Measurements from ENCODE around the gene MYOD1. TPM values are rescaled to one million over a fixed set of nuclear protein-coding genes. Genes with fewer than 3 reads are reported as not detected.
A peak's percentile ranks its signal among the peaks of the same experiment; 100 is the strongest.

Gene MYOD1
- total RNA-seq, 1 experiment from 2014 or later = not detected

DNA sequence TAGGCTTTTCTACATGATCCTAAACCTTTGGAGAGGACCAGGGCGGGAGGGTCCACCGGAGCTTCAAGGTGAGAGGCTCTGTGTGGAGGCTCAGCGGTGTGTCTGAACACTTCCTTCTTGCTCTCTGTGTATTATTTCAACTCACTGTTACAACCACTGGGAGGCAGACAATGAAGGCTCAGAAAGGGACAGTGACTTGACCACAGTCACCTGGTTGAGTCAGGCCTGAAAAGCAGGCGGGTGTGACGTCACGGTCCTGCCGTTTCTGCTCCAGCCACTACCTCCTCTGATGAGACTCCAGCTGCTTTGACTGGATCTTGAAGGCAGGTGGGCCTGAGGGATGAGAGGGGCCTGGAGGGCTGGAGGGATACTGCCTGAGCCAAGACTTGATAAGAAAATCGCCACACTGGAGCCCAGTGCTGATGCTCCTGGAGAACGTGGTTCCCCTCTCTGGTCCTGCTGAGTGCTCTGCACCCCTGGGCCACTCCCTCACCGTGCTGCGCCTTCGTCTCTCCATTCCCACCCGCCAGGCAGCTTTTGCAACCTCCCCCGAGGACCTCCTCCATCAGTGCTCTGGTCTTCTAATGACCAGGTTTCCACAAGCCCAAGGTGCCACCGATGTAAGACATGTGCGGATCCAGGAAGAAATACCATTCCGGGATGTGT, 43.1 kb downstream of the MYOD1 start:
- Mint-ChIP-seq H3K4me3 (ENCODE audit: low read depth, unreplicated experiment) (no peak overlapping the region), H3K4me1 (ENCODE audit: low read depth, unreplicated experiment) (no peaks in the 10 kb centered on the region), H3K27ac (ENCODE audit: unreplicated experiment) (no peak overlapping the region), H3K36me3 (ENCODE audit: insufficient read depth, unreplicated experiment) (no peaks in the 10 kb centered on the region), H3K9me3 (ENCODE audit: low read depth, unreplicated experiment) (no peaks in the 10 kb centered on the region), H3K27me3 (ENCODE audit: unreplicated experiment) (peaks cover 34% of the 10 kb centered on the region)
- CTCF ChIA-PET = interaction anchor here (2.5 kb wide), 1 partner anchor 216 kb away, joined by 13 read pairs; no protein-coding TSS in a partner anchor
- peak; percentile 23 for DNase-seq
- BruUV-seq (replicated peaks) = no TSS peak
- intact Hi-C loops (cut with micrococcal nuclease; ENCODE audit: unreplicated experiment) = no loop called here
- TF ChIP-seq, protein P1, sequence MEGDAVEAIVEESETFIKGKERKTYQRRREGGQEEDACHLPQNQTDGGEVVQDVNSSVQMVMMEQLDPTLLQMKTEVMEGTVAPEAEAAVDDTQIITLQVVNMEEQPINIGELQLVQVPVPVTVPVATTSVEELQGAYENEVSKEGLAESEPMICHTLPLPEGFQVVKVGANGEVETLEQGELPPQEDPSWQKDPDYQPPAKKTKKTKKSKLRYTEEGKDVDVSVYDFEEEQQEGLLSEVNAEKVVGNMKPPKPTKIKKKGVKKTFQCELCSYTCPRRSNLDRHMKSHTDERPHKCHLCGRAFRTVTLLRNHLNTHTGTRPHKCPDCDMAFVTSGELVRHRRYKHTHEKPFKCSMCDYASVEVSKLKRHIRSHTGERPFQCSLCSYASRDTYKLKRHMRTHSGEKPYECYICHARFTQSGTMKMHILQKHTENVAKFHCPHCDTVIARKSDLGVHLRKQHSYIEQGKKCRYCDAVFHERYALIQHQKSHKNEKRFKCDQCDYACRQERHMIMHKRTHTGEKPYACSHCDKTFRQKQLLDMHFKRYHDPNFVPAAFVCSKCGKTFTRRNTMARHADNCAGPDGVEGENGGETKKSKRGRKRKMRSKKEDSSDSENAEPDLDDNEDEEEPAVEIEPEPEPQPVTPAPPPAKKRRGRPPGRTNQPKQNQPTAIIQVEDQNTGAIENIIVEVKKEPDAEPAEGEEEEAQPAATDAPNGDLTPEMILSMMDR (IDR thresholded peaks at IDR 0.05; ENCODE audit: unreplicated experiment) = no peak

DNA sequence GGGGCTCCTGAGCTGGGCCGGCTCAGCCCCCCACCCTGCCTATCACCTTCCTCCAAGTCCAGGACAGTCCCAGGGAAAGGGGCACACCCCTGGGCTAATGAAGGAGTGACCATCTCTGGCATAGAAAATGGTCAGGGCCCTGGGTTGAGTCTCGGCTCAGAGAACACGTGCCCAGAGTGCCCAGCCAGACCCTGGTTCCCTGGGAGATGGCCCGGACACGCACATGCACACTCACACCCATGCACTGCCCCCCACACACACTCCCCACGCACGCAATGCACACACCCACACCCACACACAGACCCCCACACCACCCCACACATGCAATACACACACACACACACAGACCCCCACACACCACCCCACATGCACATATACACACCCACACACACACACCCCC, 43.9 kb downstream of the MYOD1 start:
- peaks cover 35% of the 10 kb centered on the region for H3K27me3 Mint-ChIP-seq (ENCODE audit: unreplicated experiment)
- DNase-seq = no peak
- intact Hi-C loops (cut with micrococcal nuclease; ENCODE audit: unreplicated experiment) = no loop called here
- no peak overlapping the region for H3K4me3 Mint-ChIP-seq (ENCODE audit: low read depth, unreplicated experiment)
- no peaks in the 10 kb centered on the region for H3K4me1 Mint-ChIP-seq (ENCODE audit: low read depth, unreplicated experiment)
- H3K36me3 Mint-ChIP-seq (ENCODE audit: insufficient read depth, unreplicated experiment) = peaks cover 5% of the 10 kb centered on the region
- no TSS peak for BruUV-seq (replicated peaks)
- H3K9me3 Mint-ChIP-seq (ENCODE audit: low read depth, unreplicated experiment) = no peaks in the 10 kb centered on the region
- TF ChIP-seq, protein P1 (IDR thresholded peaks at IDR 0.05; ENCODE audit: unreplicated experiment) = no peak
- CTCF ChIA-PET = no interaction called here
- H3K27ac Mint-ChIP-seq (ENCODE audit: unreplicated experiment) = no peak overlapping the region

DNA sequence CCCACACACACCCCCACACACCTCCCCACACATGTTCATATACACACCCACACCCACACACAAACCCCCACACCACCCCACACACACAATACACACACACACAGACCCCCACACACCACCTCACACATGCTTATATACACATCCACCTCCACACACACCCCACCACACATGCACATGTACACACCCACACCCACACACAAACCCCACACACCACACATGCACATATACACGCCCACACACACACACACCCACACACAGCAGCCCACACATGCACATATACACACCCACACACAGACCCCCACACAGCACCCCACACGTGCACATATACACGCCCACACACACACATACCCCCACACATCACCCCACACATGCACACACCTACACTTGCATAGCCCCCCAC, 44.3 kb downstream of the MYOD1 start:
- peaks cover 5% of the 10 kb centered on the region for H3K36me3 Mint-ChIP-seq (ENCODE audit: insufficient read depth, unreplicated experiment)
- no peak overlapping the region for H3K4me3 Mint-ChIP-seq (ENCODE audit: low read depth, unreplicated experiment)
- intact Hi-C loops (cut with micrococcal nuclease; ENCODE audit: unreplicated experiment) = no loop called here
- CTCF ChIA-PET = interaction anchor here (0.6 kb wide), 1 partner anchor 205 kb away, joined by 4 read pairs; no protein-coding TSS in a partner anchor
- BruUV-seq (replicated peaks) = no TSS peak
- no peaks in the 10 kb centered on the region for H3K9me3 Mint-ChIP-seq (ENCODE audit: low read depth, unreplicated experiment)
- H3K4me1 Mint-ChIP-seq (ENCODE audit: low read depth, unreplicated experiment) = no peaks in the 10 kb centered on the region
- TF ChIP-seq, protein P1 (IDR thresholded peaks at IDR 0.05; ENCODE audit: unreplicated experiment) = no peak
- H3K27me3 Mint-ChIP-seq (ENCODE audit: unreplicated experiment) = peaks cover 35% of the 10 kb centered on the region
- no peak overlapping the region for H3K27ac Mint-ChIP-seq (ENCODE audit: unreplicated experiment)
- no peak for DNase-seq

DNA sequence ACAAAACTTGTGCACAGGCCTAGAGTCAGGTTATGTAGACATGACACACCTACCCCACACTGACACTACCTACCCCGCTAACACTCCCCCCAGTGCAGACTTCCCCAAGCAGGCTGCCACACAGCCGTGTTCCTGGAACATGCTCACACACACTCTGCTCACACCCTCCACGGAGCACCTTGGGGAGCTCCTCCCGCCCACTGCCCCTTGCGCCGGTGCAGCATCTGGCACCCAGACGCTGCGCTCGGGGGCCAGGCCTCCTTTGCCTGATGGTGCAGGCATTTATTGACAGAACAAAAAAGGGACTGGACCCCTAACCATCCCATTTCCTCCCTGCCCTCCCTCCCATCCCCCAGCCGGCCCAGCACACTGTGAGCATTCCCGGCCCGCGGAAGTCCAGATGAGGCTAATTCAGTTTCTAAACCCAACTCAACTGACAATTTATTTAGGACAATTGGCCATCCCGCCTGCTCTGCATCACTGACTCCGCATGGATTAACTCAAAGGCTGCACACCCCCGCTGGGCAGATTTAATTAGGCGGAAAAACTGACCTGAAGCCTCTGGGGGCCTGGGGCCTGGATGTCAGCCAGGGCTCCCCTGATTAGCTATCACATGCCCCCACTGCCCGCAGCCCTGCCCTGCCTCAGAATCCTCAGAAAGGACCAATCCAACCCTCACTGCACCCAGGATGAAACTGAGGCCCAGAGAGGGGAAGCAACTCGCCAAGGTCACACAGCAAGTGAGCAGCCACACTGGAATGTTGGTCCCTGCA, 45.3 kb downstream of the MYOD1 start:
- CTCF ChIA-PET = interaction anchor here (0.6 kb wide), 1 partner anchor 204 kb away, joined by 4 read pairs; no protein-coding TSS in a partner anchor
- DNase-seq = no peak
- Mint-ChIP-seq H3K27ac (ENCODE audit: unreplicated experiment) (no peak overlapping the region), H3K27me3 (ENCODE audit: unreplicated experiment) (peaks cover 35% of the 10 kb centered on the region), H3K4me3 (ENCODE audit: low read depth, unreplicated experiment) (no peak overlapping the region), H3K4me1 (ENCODE audit: low read depth, unreplicated experiment) (no peaks in the 10 kb centered on the region), H3K36me3 (ENCODE audit: insufficient read depth, unreplicated experiment) (peaks cover 5% of the 10 kb centered on the region), H3K9me3 (ENCODE audit: low read depth, unreplicated experiment) (no peaks in the 10 kb centered on the region)
- BruUV-seq (replicated peaks) = no TSS peak
- intact Hi-C loops (cut with micrococcal nuclease; ENCODE audit: unreplicated experiment) = no loop called here
- TF ChIP-seq, protein P1 (IDR thresholded peaks at IDR 0.05; ENCODE audit: unreplicated experiment) = no peak
